GM12891 (cell line): ENCODE data around the gene DCBLD2.

Source experiments
- PAX5 ChIP-seq: IDR thresholded peaks from 2 replicates; pipeline ENCODE4 v1.6.1; 2011; ENCODE audit warnings: low read length, moderate library complexity, mild to moderate bottlenecking; ENCODE audit not compliant: insufficient read depth, severe bottlenecking
- POLR2A ChIP-seq: IDR thresholded peaks from 2 replicates; pipeline ENCODE4 v1.6.1; 2011; ENCODE audit warnings: low read depth, low read length, control low read depth
- POLR2AphosphoS5 ChIP-seq: IDR thresholded peaks from 2 replicates; pipeline ENCODE4 v1.6.1; 2011; ENCODE audit warnings: low read depth, low read length, control low read depth
- SPI1 ChIP-seq: IDR thresholded peaks from 2 replicates; pipeline ENCODE4 v1.6.1; 2011; ENCODE audit warnings: low read depth, low read length, control low read depth
- TAF1 ChIP-seq: IDR thresholded peaks from 2 replicates; pipeline ENCODE4 v1.6.1; 2011; ENCODE audit warnings: low read depth, low read length, control low read depth

GRCh38 chr3:98839846-98840245 is 61.6 kb downstream of the DCBLD2 start:
- TF ChIP-seq POLR2A, result no peak
- TF ChIP-seq TAF1, result no peak
- no peak for TF ChIP-seq POLR2AphosphoS5
- TF ChIP-seq PAX5, result no peak
- no peak for TF ChIP-seq SPI1
